Activated CD4-positive, alpha-beta T cell treated with anti-CD3 and anti-CD28 coated beads, Interleukin-2, amount 10 ng/mL, durations not matched to agents 7 days and 5 days (primary cell): ENCODE measurements around the gene TH. TPM values are rescaled to one million over a fixed set of nuclear protein-coding genes. Genes with fewer than 3 reads are reported as not detected.
"Not testable (repeated sequence)": the region's sequence is repeated elsewhere in the genome, so short reads cannot be mapped to it uniquely, and the experiment has no call there.

Experiments used
- CTCF ChIA-PET: fragments of 350-600 bp; sonication (Branson Sonifier 250); formaldehyde crosslinking; loops from one replicate; lab custom pipeline; 2021; ENCODE audit warnings: antibody characterized with exemption; lab: Charles Lee
- POLR2A ChIA-PET: fragments of 350-600 bp; sonication (Branson Sonifier 250); formaldehyde crosslinking; loops from one replicate; lab custom pipeline; 2021; ENCODE audit warnings: antibody characterized with exemption; lab: Charles Lee
- DNase-seq: peaks from one replicate; pipeline ENCODE4 v3.0.0-alpha.2; 2020
- H3K27ac Mint-ChIP-seq: one replicate; pipeline ENCODE4 v1.8.0; 2021; ENCODE audit warnings: mild to moderate bottlenecking, moderate library complexity, mixed read lengths
- H3K27me3 Mint-ChIP-seq: one replicate; pipeline ENCODE4 v1.8.0; 2021; ENCODE audit warnings: mixed read lengths
- H3K36me3 Mint-ChIP-seq: one replicate; pipeline ENCODE4 v1.8.0; 2021; ENCODE audit warnings: low read depth, mixed read lengths
- H3K4me1 Mint-ChIP-seq: one replicate; pipeline ENCODE4 v1.8.0; 2021; ENCODE audit warnings: mixed read lengths
- H3K4me3 Mint-ChIP-seq: one replicate; pipeline ENCODE4 v1.8.0; 2021; ENCODE audit warnings: mild to moderate bottlenecking, moderate library complexity, mixed read lengths
- H3K9me3 Mint-ChIP-seq: one replicate; pipeline ENCODE4 v1.8.0; 2021; ENCODE audit warnings: mixed read lengths
- total RNA-seq, 2 experiments: library from RNA; stranded (reverse); gene quantifications; one replicate each; pipeline ENCODE4 v1.2.3, GENCODE V29; 2021

Gene TH
- total RNA-seq, 2 experiments from 2014 or later = not detected

GRCh38 chr11:2128511-2129307 is 42.9 kb downstream of the TH start:
- Mint-ChIP-seq H3K27me3 (peaks cover 15% of the 10 kb centered on the region), H3K36me3 (no peaks in the 10 kb centered on the region), H3K4me3 (no peak overlapping the region), H3K9me3 (no peaks in the 10 kb centered on the region), H3K4me1 (no peaks in the 10 kb centered on the region), H3K27ac (no peak overlapping the region)
- ChIA-PET CTCF (interaction anchor here (2.8 kb wide), 1 partner anchor 23 kb away, joined by 9 read pairs; no protein-coding TSS in a partner anchor), POLR2A (no interaction called here)
- no peak for DNase-seq

GRCh38 chr11:2128130-2128510 is 43.5 kb downstream of the TH start:
- H3K4me3 Mint-ChIP-seq = no peak overlapping the region
- ChIA-PET POLR2A (no interaction called here), CTCF (interaction anchor here (2.8 kb wide), 1 partner anchor 24 kb away, joined by 9 read pairs; no protein-coding TSS in a partner anchor)
- H3K27me3 Mint-ChIP-seq = peaks cover 15% of the 10 kb centered on the region
- H3K9me3 Mint-ChIP-seq = no peaks in the 10 kb centered on the region
- H3K36me3 Mint-ChIP-seq = no peaks in the 10 kb centered on the region
- H3K4me1 Mint-ChIP-seq = no peaks in the 10 kb centered on the region
- DNase-seq = no peak
- H3K27ac Mint-ChIP-seq = no peak overlapping the region

- ChIA-PET POLR2A (no interaction called here), CTCF (interaction anchor here (2.8 kb wide), 1 partner anchor 24 kb away, joined by 9 read pairs; no protein-coding TSS in a partner anchor)
- Mint-ChIP-seq H3K9me3 (no peaks in the 10 kb centered on the region), H3K4me3 (no peak overlapping the region), H3K27ac (no peak overlapping the region), H3K4me1 (no peaks in the 10 kb centered on the region), H3K36me3 (no peaks in the 10 kb centered on the region), H3K27me3 (peaks cover 12% of the 10 kb centered on the region)
- no peak for DNase-seq
Observed at GRCh38 chr11:2127482-2128129, 44.0 kb downstream of the TH start.

GRCh38 chr11:2126520-2127085 is 45.0 kb downstream of the TH start:
- ChIA-PET POLR2A (no interaction called here), CTCF (no interaction called here)
- Mint-ChIP-seq H3K36me3 (no peaks in the 10 kb centered on the region), H3K9me3 (no peaks in the 10 kb centered on the region), H3K4me1 (no peaks in the 10 kb centered on the region), H3K27me3 (peaks cover 7% of the 10 kb centered on the region), H3K27ac (no peak overlapping the region), H3K4me3 (no peak overlapping the region)
- no peak for DNase-seq

- H3K4me3 Mint-ChIP-seq, DNase-seq, H3K36me3 Mint-ChIP-seq, H3K27me3 Mint-ChIP-seq, H3K4me1 Mint-ChIP-seq, H3K27ac Mint-ChIP-seq, H3K9me3 Mint-ChIP-seq, POLR2A ChIA-PET: not testable (repeated sequence)
- CTCF ChIA-PET = interaction anchor here (0.6 kb wide), 1 partner anchor 318 kb away, joined by 3 read pairs; no protein-coding TSS in a partner anchor
Observed at GRCh38 chr11:2124736-2125484, 46.7 kb downstream of the TH start.

GRCh38 chr11:2123628-2123960 is 48.0 kb downstream of the TH start:
- ChIA-PET CTCF (no interaction called here), POLR2A (no interaction called here)
- H3K4me1 Mint-ChIP-seq = no peaks in the 10 kb centered on the region

GRCh38 chr11:2122907-2123627 is 48.5 kb downstream of the TH start:
- H3K27ac Mint-ChIP-seq = no peak overlapping the region
- DNase-seq = no peak
- peaks cover 6% of the 10 kb centered on the region for H3K27me3 Mint-ChIP-seq
- ChIA-PET CTCF (no interaction called here), POLR2A (no interaction called here)
- no peak overlapping the region for H3K4me3 Mint-ChIP-seq
- no peaks in the 10 kb centered on the region for H3K9me3 Mint-ChIP-seq
- H3K4me1 Mint-ChIP-seq = no peaks in the 10 kb centered on the region
- no peaks in the 10 kb centered on the region for H3K36me3 Mint-ChIP-seq

More at GRCh38 chr11:2123628-2123960, 48.0 kb downstream of the TH start:
- Mint-ChIP-seq H3K27me3 (peaks cover 3% of the 10 kb centered on the region), H3K36me3 (no peaks in the 10 kb centered on the region), H3K9me3 (no peaks in the 10 kb centered on the region), H3K4me3 (no peak overlapping the region), H3K27ac (no peak overlapping the region)
- DNase-seq = no peak

GRCh38 chr11:2122222-2122906 is 49.3 kb downstream of the TH start:
- H3K4me1 Mint-ChIP-seq = no peaks in the 10 kb centered on the region
- no peak for DNase-seq
- no peaks in the 10 kb centered on the region for H3K9me3 Mint-ChIP-seq
- H3K4me3 Mint-ChIP-seq = no peak overlapping the region
- H3K36me3 Mint-ChIP-seq = no peaks in the 10 kb centered on the region
- no peak overlapping the region for H3K27ac Mint-ChIP-seq
- H3K27me3 Mint-ChIP-seq = peaks cover 12% of the 10 kb centered on the region
- ChIA-PET POLR2A (no interaction called here), CTCF (no interaction called here)

GRCh38 chr11:2121227-2122130 is 50.1 kb downstream of the TH start:
- ChIA-PET POLR2A (no interaction called here), CTCF (interaction anchor here (1.5 kb wide), 1 partner anchor 31 kb away, joined by 4 read pairs; no protein-coding TSS in a partner anchor)
- H3K4me1 Mint-ChIP-seq = no peaks in the 10 kb centered on the region
- DNase-seq = no peak
- no peak overlapping the region for H3K27ac Mint-ChIP-seq
- peaks cover 16% of the 10 kb centered on the region for H3K27me3 Mint-ChIP-seq
- no peak overlapping the region for H3K4me3 Mint-ChIP-seq
- H3K36me3 Mint-ChIP-seq = no peaks in the 10 kb centered on the region
- no peaks in the 10 kb centered on the region for H3K9me3 Mint-ChIP-seq

GRCh38 chr11:2120359-2121100 is 51.1 kb downstream of the TH start:
- no peak for DNase-seq
- Mint-ChIP-seq H3K27me3 (peaks cover 19% of the 10 kb centered on the region), H3K9me3 (no peaks in the 10 kb centered on the region), H3K36me3 (no peaks in the 10 kb centered on the region), H3K27ac (no peak overlapping the region), H3K4me1 (no peaks in the 10 kb centered on the region), H3K4me3 (no peak overlapping the region)
- POLR2A ChIA-PET = no interaction called here
- CTCF ChIA-PET = interaction anchor here (1.5 kb wide), 1 partner anchor 32 kb away, joined by 4 read pairs; no protein-coding TSS in a partner anchor

- POLR2A ChIA-PET = no interaction called here
- Mint-ChIP-seq H3K4me1 (no peaks in the 10 kb centered on the region), H3K4me3 (no peak overlapping the region), H3K9me3 (no peaks in the 10 kb centered on the region), H3K27ac (no peak overlapping the region), H3K36me3 (no peaks in the 10 kb centered on the region), H3K27me3 (peaks cover 19% of the 10 kb centered on the region)
- CTCF ChIA-PET = no interaction called here
- DNase-seq = no peak
Observed at GRCh38 chr11:2118677-2119076, 52.9 kb downstream of the TH start.
